Progenitor cell of endocrine pancreas (in vitro differentiated cells): ENCODE measurements around the gene STK17B. TPM values are rescaled to one million over a fixed set of nuclear protein-coding genes. Genes with fewer than 3 reads are reported as not detected.
"Not testable (repeated sequence)": the region's sequence is repeated elsewhere in the genome, so short reads cannot be mapped to it uniquely, and the experiment has no call there.

Source experiments
- DNase-seq: peaks from one replicate; pipeline ENCODE4 v3.0.0; 2021; ENCODE audit warnings: low spot score; ENCODE audit not compliant: unreplicated experiment
- H3K27ac Mint-ChIP-seq: 2 replicates; pipeline ENCODE4 v1.8.0; 2021; ENCODE audit warnings: mild to moderate bottlenecking, moderate library complexity, mixed read lengths
- H3K27me3 Mint-ChIP-seq: 2 replicates; pipeline ENCODE4 v1.8.0; 2021; ENCODE audit warnings: mixed read lengths
- H3K36me3 Mint-ChIP-seq: 2 replicates; pipeline ENCODE4 v1.8.0; 2022; ENCODE audit warnings: mixed read lengths; ENCODE audit not compliant: insufficient read depth
- H3K4me1 Mint-ChIP-seq: 2 replicates; pipeline ENCODE4 v1.8.0; 2021; ENCODE audit warnings: low read depth, mixed read lengths
- H3K4me3 Mint-ChIP-seq: 2 replicates; pipeline ENCODE4 v1.8.0; 2021; ENCODE audit warnings: low read depth, mild to moderate bottlenecking, moderate library complexity, mixed read lengths
- H3K9me3 Mint-ChIP-seq: 2 replicates; pipeline ENCODE4 v1.8.0; 2021; ENCODE audit warnings: low read depth, mixed read lengths
- total RNA-seq: library from RNA; stranded (reverse); gene quantifications from 2 replicates; pipeline ENCODE4 v1.2.1, GENCODE V29; 2021
- TF ChIP-seq, protein P1 (sequence below): fragments of 200-600 bp; sonication (generic); IDR thresholded peaks from one replicate; pipeline ENCODE4 v1.5.0; 2021; ENCODE audit warnings: antibody characterized with exemption, mild to moderate bottlenecking; ENCODE audit not compliant: unreplicated experiment

STK17B gene
- total RNA-seq, 1 donor from 2014 or later = 3.4 TPM

DNA sequence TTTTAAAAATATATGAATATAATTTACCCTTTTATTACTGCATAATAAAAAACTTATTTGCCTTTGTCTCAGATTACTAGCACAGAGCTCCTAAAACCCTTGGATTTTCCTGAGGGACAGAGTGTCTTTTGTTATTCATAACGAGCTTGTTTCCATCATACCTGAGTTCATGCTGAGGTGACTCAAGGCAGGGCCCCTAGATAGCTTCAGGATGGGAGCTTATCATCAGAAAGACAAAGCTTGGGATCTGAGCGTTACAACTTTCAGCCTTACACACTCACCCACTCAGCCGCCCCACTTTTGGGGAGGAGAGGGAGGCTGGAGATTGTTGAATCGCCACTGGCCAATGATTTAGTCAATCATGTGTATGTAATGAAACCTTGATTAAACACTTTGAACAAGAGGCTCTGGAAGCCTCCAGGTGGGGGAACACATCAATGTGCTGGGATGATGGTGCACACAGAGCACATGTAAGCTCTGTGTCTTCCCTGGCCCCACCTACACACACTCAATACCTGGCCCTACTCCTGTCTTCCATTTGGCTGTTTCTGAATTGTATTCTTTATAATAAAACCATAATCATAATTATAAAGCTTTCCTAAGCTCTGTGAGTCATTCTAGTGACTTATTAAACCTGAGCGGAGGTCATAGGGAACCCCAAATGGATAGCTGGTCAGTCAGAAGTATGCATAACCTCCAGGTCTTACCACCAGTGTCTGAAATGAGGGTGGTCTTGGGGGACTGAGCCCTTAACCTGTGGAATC, 74.2 kb downstream of the STK17B start:
- H3K27me3 Mint-ChIP-seq = no peaks in the 10 kb centered on the region
- H3K36me3 Mint-ChIP-seq = no peaks in the 10 kb centered on the region
- no peak for DNase-seq
- no peak overlapping the region for H3K27ac Mint-ChIP-seq
- H3K4me1 Mint-ChIP-seq = no peaks in the 10 kb centered on the region
- no peak overlapping the region for H3K4me3 Mint-ChIP-seq
- TF ChIP-seq, protein P1, sequence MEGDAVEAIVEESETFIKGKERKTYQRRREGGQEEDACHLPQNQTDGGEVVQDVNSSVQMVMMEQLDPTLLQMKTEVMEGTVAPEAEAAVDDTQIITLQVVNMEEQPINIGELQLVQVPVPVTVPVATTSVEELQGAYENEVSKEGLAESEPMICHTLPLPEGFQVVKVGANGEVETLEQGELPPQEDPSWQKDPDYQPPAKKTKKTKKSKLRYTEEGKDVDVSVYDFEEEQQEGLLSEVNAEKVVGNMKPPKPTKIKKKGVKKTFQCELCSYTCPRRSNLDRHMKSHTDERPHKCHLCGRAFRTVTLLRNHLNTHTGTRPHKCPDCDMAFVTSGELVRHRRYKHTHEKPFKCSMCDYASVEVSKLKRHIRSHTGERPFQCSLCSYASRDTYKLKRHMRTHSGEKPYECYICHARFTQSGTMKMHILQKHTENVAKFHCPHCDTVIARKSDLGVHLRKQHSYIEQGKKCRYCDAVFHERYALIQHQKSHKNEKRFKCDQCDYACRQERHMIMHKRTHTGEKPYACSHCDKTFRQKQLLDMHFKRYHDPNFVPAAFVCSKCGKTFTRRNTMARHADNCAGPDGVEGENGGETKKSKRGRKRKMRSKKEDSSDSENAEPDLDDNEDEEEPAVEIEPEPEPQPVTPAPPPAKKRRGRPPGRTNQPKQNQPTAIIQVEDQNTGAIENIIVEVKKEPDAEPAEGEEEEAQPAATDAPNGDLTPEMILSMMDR = no peak
- H3K9me3 Mint-ChIP-seq = peaks cover 4% of the 10 kb centered on the region

- Mint-ChIP-seq H3K27ac (no peak overlapping the region), H3K4me1 (no peaks in the 10 kb centered on the region), H3K9me3 (peaks cover 4% of the 10 kb centered on the region), H3K27me3 (no peaks in the 10 kb centered on the region), H3K36me3 (no peaks in the 10 kb centered on the region), H3K4me3 (no peak overlapping the region)
- DNase-seq = no peak
- TF ChIP-seq, protein P1 = no peak
Observed at GRCh38 chr2:196096264-196096663, 75.1 kb downstream of the STK17B start.

DNA sequence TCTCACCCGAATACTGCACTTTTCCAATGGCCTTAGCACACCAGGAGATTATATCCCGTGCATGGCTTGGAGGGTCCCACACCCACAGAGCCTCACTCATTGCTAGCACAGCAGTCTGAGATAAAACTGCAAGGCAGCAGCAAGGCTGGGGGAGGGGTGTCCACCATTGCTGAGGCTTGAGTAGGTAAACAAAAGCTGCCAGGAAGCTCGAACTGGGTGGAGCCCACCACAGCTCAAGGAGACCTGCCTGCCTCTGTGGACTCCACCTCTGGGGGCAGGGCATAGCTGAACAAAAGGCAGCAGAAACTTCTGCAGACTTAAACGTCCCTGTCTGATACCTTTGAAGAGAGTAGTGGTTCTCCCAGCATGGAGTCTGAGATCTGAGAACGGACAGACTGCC, 81.9 kb downstream of the STK17B start:
- not testable (repeated sequence) for H3K4me1 Mint-ChIP-seq, H3K27me3 Mint-ChIP-seq, H3K27ac Mint-ChIP-seq, DNase-seq, H3K9me3 Mint-ChIP-seq, H3K36me3 Mint-ChIP-seq, H3K4me3 Mint-ChIP-seq

DNA sequence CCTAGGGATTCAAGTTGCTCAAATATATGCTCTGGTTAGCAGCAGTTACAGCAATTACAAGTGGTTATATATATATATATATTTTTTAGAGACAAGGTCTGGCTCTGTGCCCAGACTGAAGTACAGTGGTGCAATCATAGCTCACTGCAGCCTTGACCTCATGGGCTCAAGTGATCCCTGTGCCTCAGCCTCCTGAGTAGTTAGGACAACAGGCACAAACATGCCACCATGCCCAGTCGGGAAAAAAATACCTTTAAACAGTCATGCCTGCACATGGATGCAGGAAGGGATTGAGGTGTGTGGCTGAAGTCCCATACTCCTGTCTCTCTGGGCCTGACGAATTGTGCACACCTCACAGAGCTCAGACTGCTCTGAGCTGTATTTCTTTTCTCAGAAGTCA, 83.2 kb downstream of the STK17B start:
- H3K36me3 Mint-ChIP-seq = no peaks in the 10 kb centered on the region
- H3K27ac Mint-ChIP-seq = no peak overlapping the region
- no peak overlapping the region for H3K4me3 Mint-ChIP-seq
- H3K27me3 Mint-ChIP-seq = no peaks in the 10 kb centered on the region
- no peaks in the 10 kb centered on the region for H3K4me1 Mint-ChIP-seq
- TF ChIP-seq, protein P1 = no peak
- peaks cover 6% of the 10 kb centered on the region for H3K9me3 Mint-ChIP-seq
- no peak for DNase-seq

- TF ChIP-seq, protein P1 = no peak
- no peak for DNase-seq
- Mint-ChIP-seq H3K4me3 (no peak overlapping the region), H3K9me3 (peaks cover 14% of the 10 kb centered on the region), H3K4me1 (no peaks in the 10 kb centered on the region), H3K27me3 (no peaks in the 10 kb centered on the region), H3K27ac (no peak overlapping the region), H3K36me3 (peaks cover 2% of the 10 kb centered on the region)
Observed at GRCh38 chr2:196086517-196087368, 84.6 kb downstream of the STK17B start.
